HG03045 (cell line): Measurements from ENCODE around the gene DOCK3.
"Not testable (repeated sequence)": the region's sequence is repeated elsewhere in the genome, so short reads cannot be mapped to it uniquely, and the experiment has no call there.

Experiments
- ATAC-seq: cut with Tn5 transposase; IDR thresholded peaks from one replicate; pipeline ENCODE4 v1.9.1; 2021; ENCODE audit warnings: mild to moderate bottlenecking, moderate library complexity; ENCODE audit not compliant: unreplicated experiment

Gene DOCK3

GRCh38 chr3:50651920-50652529 is 22.7 kb upstream of the DOCK3 start:
- ATAC-seq = no peak

GRCh38 chr3:50652709-50653108 is 22.0 kb upstream of the DOCK3 start:
- ATAC-seq = no peak

- no peak for ATAC-seq
These were observed 20.7 kb upstream of the DOCK3 start for GRCh38 chr3:50653937-50654595.

- no peak for ATAC-seq
These were observed 19.5 kb upstream of the DOCK3 start for GRCh38 chr3:50655009-50655830.

- no peak for ATAC-seq
These were observed 18.1 kb upstream of the DOCK3 start for GRCh38 chr3:50656417-50657195.

GRCh38 chr3:50657407-50657806 is 17.3 kb upstream of the DOCK3 start:
- ATAC-seq = no peak

- ATAC-seq = no peak
These were observed 16.9 kb upstream of the DOCK3 start for GRCh38 chr3:50657816-50658215.

- no peak for ATAC-seq
These were observed 16.3 kb upstream of the DOCK3 start for GRCh38 chr3:50658416-50658815.

GRCh38 chr3:50658831-50659230 is 15.9 kb upstream of the DOCK3 start:
- no peak for ATAC-seq

GRCh38 chr3:50660386-50660785 is 14.3 kb upstream of the DOCK3 start:
- no peak for ATAC-seq

- no peak for ATAC-seq
These were observed 13.3 kb upstream of the DOCK3 start for GRCh38 chr3:50661321-50661837.

- ATAC-seq = no peak
These were observed 12.3 kb upstream of the DOCK3 start for GRCh38 chr3:50662408-50662807.

GRCh38 chr3:50665081-50665840 is 9.5 kb upstream of the DOCK3 start:
- no peak for ATAC-seq

- ATAC-seq = not testable (repeated sequence)
These were observed 8.9 kb upstream of the DOCK3 start for GRCh38 chr3:50665841-50666115.

GRCh38 chr3:50666837-50667236 is 7.9 kb upstream of the DOCK3 start:
- ATAC-seq = no peak

- ATAC-seq = no peak
These were observed 3.4 kb upstream of the DOCK3 start for GRCh38 chr3:50671331-50671730.

GRCh38 chr3:50672656-50673055 is 2.1 kb upstream of the DOCK3 start:
- no peak for ATAC-seq

GRCh38 chr3:50673931-50674330 is 796 bp upstream of the DOCK3 start:
- ATAC-seq = no peak

- peak; percentile 21 for ATAC-seq
These were observed 678 bp downstream of the DOCK3 start for GRCh38 chr3:50675179-50676030.
